ENCODE measurements around the gene GBF1. TPM values are rescaled to one million over a fixed set of nuclear protein-coding genes. Genes with fewer than 3 reads are reported as not detected.
"Not testable (repeated sequence)": the region's sequence is repeated elsewhere in the genome, so short reads cannot be mapped to it uniquely, and the experiment has no call there.

GBF1 gene
- total RNA-seq, 4 donors from 2014 or later = 10.9 to 45.4 (median 23.9) TPM

GRCh38 chr10:102299873-102300272, 54.5 kb downstream of the GBF1 start:
- TF ChIP-seq CTCF (IDR thresholded peaks at IDR 0.05) (no peak), POLR2A (IDR thresholded peaks at IDR 0.05) (no peak)
- Histone ChIP-seq H3K4me1 (no peaks in the 10 kb centered on the region), H3K9me3 (no peaks in the 10 kb centered on the region), H3K27ac (no peak overlapping the region), H3K36me3 (no peaks in the 10 kb centered on the region), H3K27me3 (no peaks in the 10 kb centered on the region), H3K4me3 (no peak overlapping the region)
- DNase-seq = no peak
- intact Hi-C loops (cut with DNase I; ENCODE audit: low total_unique reads) = no loop called here

GRCh38 chr10:102300278-102300843, 55.0 kb downstream of the GBF1 start:
- no peaks in the 10 kb centered on the region for H3K9me3 ChIP-seq
- no peaks in the 10 kb centered on the region for H3K36me3 ChIP-seq
- no peak overlapping the region for H3K4me3 ChIP-seq
- no peak overlapping the region for H3K27ac ChIP-seq
- intact Hi-C loops (cut with DNase I; ENCODE audit: low total_unique reads) = no loop called here
- H3K4me1 ChIP-seq = no peaks in the 10 kb centered on the region
- DNase-seq = no peak
- TF ChIP-seq POLR2A (IDR thresholded peaks at IDR 0.05) (no peak), CTCF (IDR thresholded peaks at IDR 0.05) (no peak)
- no peaks in the 10 kb centered on the region for H3K27me3 ChIP-seq

GRCh38 chr10:102300912-102301311, 55.6 kb downstream of the GBF1 start:
- H3K9me3 ChIP-seq; DNase-seq; H3K4me1 ChIP-seq; H3K36me3 ChIP-seq; H3K4me3 ChIP-seq; H3K27ac ChIP-seq; H3K27me3 ChIP-seq; intact Hi-C loops (cut with DNase I; ENCODE audit: low total_unique reads): not testable (repeated sequence)

- H3K27ac ChIP-seq; DNase-seq; H3K9me3 ChIP-seq; H3K4me3 ChIP-seq; intact Hi-C loops (cut with DNase I; ENCODE audit: low total_unique reads); H3K4me1 ChIP-seq; H3K27me3 ChIP-seq; H3K36me3 ChIP-seq: not testable (repeated sequence)
These were observed 56.0 kb downstream of the GBF1 start for GRCh38 chr10:102301332-102301731.

- TF ChIP-seq POLR2A (IDR thresholded peaks at IDR 0.05) (no peak), CTCF (IDR thresholded peaks at IDR 0.05) (no peak)
- Histone ChIP-seq H3K27me3 (no peaks in the 10 kb centered on the region), H3K36me3 (no peaks in the 10 kb centered on the region), H3K4me1 (no peaks in the 10 kb centered on the region), H3K27ac (no peak overlapping the region), H3K4me3 (no peak overlapping the region), H3K9me3 (no peaks in the 10 kb centered on the region)
- no peak for DNase-seq
- intact Hi-C loops (cut with DNase I; ENCODE audit: low total_unique reads) = no loop called here
These were observed 57.3 kb downstream of the GBF1 start for GRCh38 chr10:102302611-102303010.

GRCh38 chr10:102306006-102306405, 60.7 kb downstream of the GBF1 start:
- TF ChIP-seq CTCF (IDR thresholded peaks at IDR 0.05) (no peak), POLR2A (IDR thresholded peaks at IDR 0.05) (no peak)
- no peaks in the 10 kb centered on the region for H3K4me1 ChIP-seq
- no peaks in the 10 kb centered on the region for H3K36me3 ChIP-seq
- no peak overlapping the region for H3K27ac ChIP-seq
- H3K27me3 ChIP-seq = no peaks in the 10 kb centered on the region
- no peaks in the 10 kb centered on the region for H3K9me3 ChIP-seq
- no peak overlapping the region for H3K4me3 ChIP-seq
- DNase-seq = no peak
- intact Hi-C loops (cut with DNase I; ENCODE audit: low total_unique reads) = no loop called here

Measured in uterus (tissue), 4 donors.